CD4-positive, alpha-beta memory T cell (primary cell): ENCODE data around the gene VWA3B. TPM values are rescaled to one million over a fixed set of nuclear protein-coding genes. Genes with fewer than 3 reads are reported as not detected.
"Not testable (repeated sequence)": the region's sequence is repeated elsewhere in the genome, so short reads cannot be mapped to it uniquely, and the experiment has no call there.

Source experiments
- CTCF ChIA-PET: fragments of 350-600 bp; sonication (Branson Sonifier 250); formaldehyde crosslinking; loops from one replicate; lab custom pipeline; 2021; ENCODE audit warnings: inconsistent platforms; ENCODE audit not compliant: partially characterized antibody; lab: Charles Lee
- POLR2A ChIA-PET: fragments of 350-600 bp; sonication (Branson Sonifier 250); formaldehyde crosslinking; loops from one replicate; lab custom pipeline; 2021; ENCODE audit not compliant: partially characterized antibody; lab: Charles Lee
- DNase-seq, 5 donors: peaks; one replicate each; pipeline versions ENCODE4 v3.0.0 to v3.0.0-alpha.2; 2020 to 2022; ENCODE audit warnings: mixed read lengths in 1 of 5
- H3K27ac ChIP-seq: one replicate; pipeline ENCODE4 v1.7.0; 2013; ENCODE audit warnings: low read depth, low read length
- H3K27me3 ChIP-seq: 2 replicates; pipeline ENCODE4 v1.7.0; 2013; ENCODE audit warnings: mild to moderate bottlenecking, low read length, moderate library complexity; ENCODE audit not compliant: insufficient read depth
- H3K36me3 ChIP-seq: 2 replicates; pipeline ENCODE4 v1.7.0; 2013; ENCODE audit warnings: mild to moderate bottlenecking, low read length, moderate library complexity; ENCODE audit not compliant: insufficient read depth
- H3K4me1 ChIP-seq: 2 replicates; pipeline ENCODE4 v1.7.0; 2013; ENCODE audit warnings: mild to moderate bottlenecking, low read length, moderate library complexity; ENCODE audit not compliant: insufficient read depth
- H3K4me3 ChIP-seq, 2 donors: one replicate each; pipeline ENCODE4 v1.7.0; 2013; ENCODE audit warnings: low read length in 2 of 2, mild to moderate bottlenecking in 1 of 2
- H3K9me3 ChIP-seq, 2 donors: one replicate each; pipeline ENCODE4 v1.7.0; 2013; ENCODE audit warnings: low read length in 2 of 2, control low read depth in 1 of 2; ENCODE audit not compliant: control insufficient read depth in 1 of 2
- H3K27ac Mint-ChIP-seq, 7 donors: one replicate each; pipeline ENCODE4 v1.8.0; 2020 to 2021; ENCODE audit warnings: mixed read lengths in 7 of 7, mild to moderate bottlenecking in 6 of 7, inconsistent platforms in 3 of 7, moderate library complexity in 3 of 7
- H3K27me3 Mint-ChIP-seq, 2 donors: one replicate each; pipeline ENCODE4 v1.8.0; 2020 to 2021; ENCODE audit warnings: mixed read lengths in 2 of 2
- H3K36me3 Mint-ChIP-seq, 2 donors: one replicate each; pipeline ENCODE4 v1.8.0; 2020 to 2021; ENCODE audit warnings: mixed read lengths in 2 of 2, inconsistent platforms in 1 of 2, mild to moderate bottlenecking in 1 of 2
- H3K4me1 Mint-ChIP-seq, 4 donors: one replicate each; pipeline ENCODE4 v1.8.0; 2020 to 2021; ENCODE audit warnings: mixed read lengths in 4 of 4, mild to moderate bottlenecking in 1 of 4
- H3K4me3 Mint-ChIP-seq, 8 donors: one replicate each; pipeline ENCODE4 v1.8.0; 2020 to 2021; ENCODE audit warnings: mixed read lengths in 8 of 8, mild to moderate bottlenecking in 7 of 8, moderate library complexity in 6 of 8, inconsistent platforms in 3 of 8
- H3K9me3 Mint-ChIP-seq, 8 donors: one replicate each; pipeline ENCODE4 v1.8.0; 2020 to 2021; ENCODE audit warnings: mixed read lengths in 8 of 8, mild to moderate bottlenecking in 5 of 8, inconsistent platforms in 3 of 8, moderate library complexity in 1 of 8
- intact Hi-C: fragments of 100-400 bp; cut with micrococcal nuclease; formaldehyde crosslinking; loops from one replicate; pipeline ENCODE4 v1.15.1; 2023
- polyA plus RNA-seq, 2 donors: library from polyadenylated mRNA; unstranded; fragments of 300-500 nt; fragmentation: Illumina TruSeq; gene quantifications; one replicate each; pipeline ENCODE4 v1.2.3, GENCODE V29; 2021
- total RNA-seq, 2 experiments: library from RNA; stranded (reverse); gene quantifications; one replicate each; pipeline ENCODE4 v1.2.3, GENCODE V29; 2021

Gene VWA3B
- total and polyA plus RNA-seq, 4 experiments from 2014 or later, result not detected

GRCh38 chr2:98311771-98312545 lies 225.0 kb downstream of the VWA3B start:
- Histone ChIP-seq H3K4me1 (no peaks in the 10 kb centered on the region), H3K27ac (no peak overlapping the region), H3K9me3 (no peaks in the 10 kb centered on the region), H3K4me3 (no peak overlapping the region), H3K36me3 (no peaks in the 10 kb centered on the region), H3K27me3 (no peaks in the 10 kb centered on the region)
- DNase-seq, result no peak
- Mint-ChIP-seq H3K9me3 (no peaks in the 10 kb centered on the region), H3K4me3 (no peak overlapping the region), H3K27ac (no peak overlapping the region), H3K4me1 (no peaks in the 10 kb centered on the region), H3K36me3 (no peaks in the 10 kb centered on the region), H3K27me3 (peaks cover 20 to 25% of the 10 kb centered on the region in 2 donors)
- intact Hi-C loops, result no loop called here
- POLR2A ChIA-PET, result no interaction called here
- CTCF ChIA-PET, result no interaction called here

- ChIA-PET CTCF (interaction anchor here (0.9 kb wide), 1 partner anchor 8 kb away, joined by 3 read pairs; no protein-coding TSS in a partner anchor), POLR2A (no interaction called here)
- no peak overlapping the region for H3K27ac Mint-ChIP-seq
- Histone ChIP-seq H3K4me3 (no peak overlapping the region), H3K27ac (no peak overlapping the region), H3K9me3 (no peaks in the 10 kb centered on the region), H3K36me3 (no peaks in the 10 kb centered on the region), H3K4me1 (no peaks in the 10 kb centered on the region), H3K27me3 (no peaks in the 10 kb centered on the region)
- no peak overlapping the region for H3K4me3 Mint-ChIP-seq
- no peaks in the 10 kb centered on the region for H3K36me3 Mint-ChIP-seq
- peaks cover 18 to 28% of the 10 kb centered on the region in 2 donors for H3K27me3 Mint-ChIP-seq
- intact Hi-C loops, result no loop called here
- DNase-seq, result no peak
- H3K9me3 Mint-ChIP-seq, result peaks cover 3 to 9% (median 5%) of the 10 kb centered on the region in 8 donors
- no peaks in the 10 kb centered on the region for H3K4me1 Mint-ChIP-seq
Measured at GRCh38 chr2:98313492-98314250, 226.7 kb downstream of the VWA3B start.

DNA sequence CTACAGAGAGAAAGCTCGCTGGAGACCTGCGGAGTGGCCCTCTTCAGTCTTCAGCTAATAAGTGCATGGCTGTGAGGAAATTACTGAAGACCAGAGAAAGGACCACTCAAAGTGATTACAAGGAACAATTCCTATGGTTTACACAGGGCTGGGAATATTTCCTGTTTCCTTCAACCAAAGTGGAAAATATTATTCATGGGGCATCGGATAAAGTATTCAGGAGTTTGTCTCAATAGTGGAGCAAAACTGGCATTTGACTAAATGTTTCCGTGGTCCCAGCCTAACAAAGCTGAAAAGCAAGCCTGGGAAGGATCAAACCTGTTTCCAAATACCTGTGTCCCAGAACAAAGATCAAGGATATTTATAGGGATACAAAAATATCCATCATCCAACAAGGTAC lies 227.3 kb downstream of the VWA3B start:
- Histone ChIP-seq H3K4me1 (no peaks in the 10 kb centered on the region), H3K27me3 (no peaks in the 10 kb centered on the region), H3K36me3 (no peaks in the 10 kb centered on the region), H3K4me3 (no peak overlapping the region), H3K27ac (no peak overlapping the region), H3K9me3 (no peaks in the 10 kb centered on the region)
- Mint-ChIP-seq H3K27me3 (peaks cover 18 to 27% of the 10 kb centered on the region in 2 donors), H3K36me3 (peaks cover 0 to 3% of the 10 kb centered on the region in 2 donors), H3K4me3 (no peak overlapping the region), H3K4me1 (no peaks in the 10 kb centered on the region), H3K27ac (no peak overlapping the region), H3K9me3 (peaks cover 3 to 14% (median 9%) of the 10 kb centered on the region in 8 donors)
- ChIA-PET POLR2A (no interaction called here), CTCF (interaction anchor here (0.9 kb wide), 1 partner anchor 9 kb away, joined by 3 read pairs; no protein-coding TSS in a partner anchor)
- intact Hi-C loops, result no loop called here
- no peak for DNase-seq

DNA sequence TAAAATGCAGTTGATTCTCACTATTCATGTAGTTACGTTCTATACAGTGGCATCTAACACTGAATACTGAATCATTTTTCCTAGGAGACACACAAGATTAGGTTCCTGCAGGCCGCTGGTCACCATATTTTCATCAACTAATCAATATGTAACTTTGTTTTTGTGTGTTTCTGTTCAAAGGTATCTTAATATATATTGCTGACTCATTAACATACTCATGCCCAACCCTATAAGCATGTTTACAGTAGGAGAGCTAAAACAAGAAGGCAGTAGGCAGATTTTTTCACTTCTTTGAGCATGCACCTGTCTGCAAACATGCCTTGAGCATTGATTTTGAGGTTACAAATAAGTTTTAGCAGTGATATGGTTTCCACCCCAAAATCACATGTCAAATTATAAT lies 229.0 kb downstream of the VWA3B start:
- no peak overlapping the region for H3K4me3 ChIP-seq
- ChIA-PET POLR2A (no interaction called here), CTCF (no interaction called here)
- Mint-ChIP-seq H3K27me3 (peaks cover 21 to 27% of the 10 kb centered on the region in 2 donors), H3K9me3 (peaks cover 8 to 28% (median 24%) of the 10 kb centered on the region in 8 donors), H3K4me1 (no peaks in the 10 kb centered on the region), H3K36me3 (peaks cover 8 to 13% of the 10 kb centered on the region in 2 donors), H3K4me3 (no peak overlapping the region), H3K27ac (no peak overlapping the region)
- peaks cover 0 to 11% of the 10 kb centered on the region in 2 donors for H3K9me3 ChIP-seq
- no peak overlapping the region for H3K27ac ChIP-seq
- no peaks in the 10 kb centered on the region for H3K4me1 ChIP-seq
- no peaks in the 10 kb centered on the region for H3K36me3 ChIP-seq
- DNase-seq, result no peak
- intact Hi-C loops, result no loop called here
- H3K27me3 ChIP-seq, result no peaks in the 10 kb centered on the region

DNA sequence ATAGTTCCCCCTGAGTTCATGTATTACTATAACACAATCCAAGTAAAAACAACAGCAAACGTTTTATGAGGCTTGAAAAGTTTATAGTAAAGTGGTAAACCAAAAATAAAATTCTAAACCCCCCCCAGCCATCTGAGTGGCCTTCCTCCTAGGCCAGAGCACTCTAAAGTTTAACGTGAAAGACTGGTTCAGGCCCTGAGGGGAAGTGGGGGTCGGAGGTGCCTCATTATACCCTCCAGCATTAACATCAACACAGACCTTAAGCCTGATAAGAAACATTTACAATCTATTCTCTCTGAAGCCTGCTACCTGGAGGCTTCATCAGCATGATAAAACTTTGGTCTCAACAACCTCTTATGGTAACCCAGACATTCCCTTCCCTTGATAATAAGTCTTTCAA lies 230.2 kb downstream of the VWA3B start:
- H3K36me3 Mint-ChIP-seq, result peaks cover 8 to 15% of the 10 kb centered on the region in 2 donors
- ChIA-PET POLR2A (no interaction called here), CTCF (no interaction called here)
- no peaks in the 10 kb centered on the region for H3K36me3 ChIP-seq
- no peak overlapping the region for H3K4me3 Mint-ChIP-seq
- H3K27me3 ChIP-seq, result no peaks in the 10 kb centered on the region
- H3K4me1 Mint-ChIP-seq, result no peaks in the 10 kb centered on the region
- H3K27ac ChIP-seq, result no peak overlapping the region
- peaks cover 8 to 40% (median 34%) of the 10 kb centered on the region in 8 donors for H3K9me3 Mint-ChIP-seq
- no peak overlapping the region for H3K27ac Mint-ChIP-seq
- no peak for DNase-seq
- peaks cover 23 to 27% of the 10 kb centered on the region in 2 donors for H3K27me3 Mint-ChIP-seq
- peaks cover 0 to 12% of the 10 kb centered on the region in 2 donors for H3K9me3 ChIP-seq
- no peaks in the 10 kb centered on the region for H3K4me1 ChIP-seq
- H3K4me3 ChIP-seq, result no peak overlapping the region
- intact Hi-C loops, result no loop called here

DNA sequence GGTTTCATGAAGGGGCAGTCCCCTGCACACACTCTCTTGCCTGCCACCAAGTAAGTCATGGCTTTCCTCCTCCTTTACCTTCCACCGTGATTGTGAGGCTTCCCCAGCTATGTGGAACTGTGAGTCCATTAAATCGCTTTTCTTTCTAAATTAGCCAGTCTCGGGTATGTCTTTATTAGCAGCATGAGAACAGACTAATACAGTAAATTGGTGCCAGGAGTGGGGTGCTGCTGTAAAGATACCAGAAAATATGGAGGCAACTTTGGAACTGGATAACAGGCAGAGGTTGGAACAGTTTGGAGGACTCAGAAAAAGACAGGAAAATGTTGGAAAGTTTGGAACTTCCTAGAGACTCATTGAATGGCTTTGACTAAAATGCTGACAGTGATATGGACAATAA lies 233.2 kb downstream of the VWA3B start:
- H3K4me3 ChIP-seq, result not testable (repeated sequence)

GRCh38 chr2:98324181-98324580 lies 237.2 kb downstream of the VWA3B start:
- Mint-ChIP-seq H3K4me1 (no peaks in the 10 kb centered on the region), H3K9me3 (peaks cover 5 to 55% (median 35%) of the 10 kb centered on the region in 8 donors), H3K36me3 (peaks cover 8 to 13% of the 10 kb centered on the region in 2 donors), H3K27me3 (peaks cover 14 to 20% of the 10 kb centered on the region in 2 donors), H3K27ac (no peak overlapping the region), H3K4me3 (no peak overlapping the region)
- H3K27ac ChIP-seq, result no peak overlapping the region
- POLR2A ChIA-PET, result no interaction called here
- CTCF ChIA-PET, result no interaction called here
- no peak for DNase-seq
- no peaks in the 10 kb centered on the region for H3K4me1 ChIP-seq
- no peaks in the 10 kb centered on the region for H3K27me3 ChIP-seq
- no peak overlapping the region for H3K4me3 ChIP-seq
- H3K36me3 ChIP-seq, result no peaks in the 10 kb centered on the region
- intact Hi-C loops, result no loop called here
- peaks cover 0 to 12% of the 10 kb centered on the region in 2 donors for H3K9me3 ChIP-seq

More for the DNA sequence above, 233.2 kb downstream of the VWA3B start:
- H3K4me3 Mint-ChIP-seq, H3K27ac ChIP-seq, H3K27ac Mint-ChIP-seq, DNase-seq, POLR2A ChIA-PET, intact Hi-C loops, CTCF ChIA-PET, H3K4me1 ChIP-seq, H3K4me1 Mint-ChIP-seq, H3K36me3 ChIP-seq, H3K27me3 ChIP-seq: not testable (repeated sequence)
- Mint-ChIP-seq H3K9me3 (peaks cover 10 to 56% (median 42%) of the 10 kb centered on the region in 8 donors), H3K27me3 (peaks cover 23 to 26% of the 10 kb centered on the region in 2 donors), H3K36me3 (peaks cover 8 to 15% of the 10 kb centered on the region in 2 donors)
- H3K9me3 ChIP-seq, result peaks cover 0 to 12% of the 10 kb centered on the region in 2 donors
